Measurements from ENCODE around the gene CLRN2.

DNA sequence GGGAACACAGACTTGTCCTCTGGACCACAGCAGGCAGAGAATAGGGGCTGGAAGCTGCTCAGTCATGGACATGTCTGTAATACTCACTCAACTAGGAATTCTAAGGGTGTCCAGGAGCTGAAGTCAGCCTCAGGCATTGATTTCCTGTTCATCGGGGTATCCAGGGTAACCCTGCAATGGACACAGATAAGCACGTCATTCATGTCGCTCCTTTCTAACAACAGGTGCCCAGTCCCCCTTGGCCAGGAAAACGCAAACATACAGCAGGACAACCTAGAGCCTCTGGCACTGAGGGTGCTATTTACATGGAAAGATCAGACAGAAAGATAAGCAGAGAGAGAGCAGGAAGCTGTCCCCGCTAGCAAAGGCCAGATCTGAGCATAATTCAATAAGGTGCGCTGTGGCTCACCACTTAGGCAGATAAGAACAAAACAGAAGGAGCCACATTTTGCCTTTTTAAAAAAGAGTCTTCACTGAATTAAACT, 24.3 kb upstream of the CLRN2 start:
- TF ChIP-seq, protein P1, sequence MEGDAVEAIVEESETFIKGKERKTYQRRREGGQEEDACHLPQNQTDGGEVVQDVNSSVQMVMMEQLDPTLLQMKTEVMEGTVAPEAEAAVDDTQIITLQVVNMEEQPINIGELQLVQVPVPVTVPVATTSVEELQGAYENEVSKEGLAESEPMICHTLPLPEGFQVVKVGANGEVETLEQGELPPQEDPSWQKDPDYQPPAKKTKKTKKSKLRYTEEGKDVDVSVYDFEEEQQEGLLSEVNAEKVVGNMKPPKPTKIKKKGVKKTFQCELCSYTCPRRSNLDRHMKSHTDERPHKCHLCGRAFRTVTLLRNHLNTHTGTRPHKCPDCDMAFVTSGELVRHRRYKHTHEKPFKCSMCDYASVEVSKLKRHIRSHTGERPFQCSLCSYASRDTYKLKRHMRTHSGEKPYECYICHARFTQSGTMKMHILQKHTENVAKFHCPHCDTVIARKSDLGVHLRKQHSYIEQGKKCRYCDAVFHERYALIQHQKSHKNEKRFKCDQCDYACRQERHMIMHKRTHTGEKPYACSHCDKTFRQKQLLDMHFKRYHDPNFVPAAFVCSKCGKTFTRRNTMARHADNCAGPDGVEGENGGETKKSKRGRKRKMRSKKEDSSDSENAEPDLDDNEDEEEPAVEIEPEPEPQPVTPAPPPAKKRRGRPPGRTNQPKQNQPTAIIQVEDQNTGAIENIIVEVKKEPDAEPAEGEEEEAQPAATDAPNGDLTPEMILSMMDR (IDR thresholded peaks at IDR 0.05 in 2 of 3, conservative IDR thresholded peaks at IDR 0.05 in 1 of 3; ENCODE audit: borderline replicate concordance in 1 of 3, insufficient read depth in 1 of 3, low read depth in 2 of 3, low read length in 2 of 3) = no peak
- TF ChIP-seq SP1 (IDR thresholded peaks at IDR 0.05; ENCODE audit: low read depth) (no peak), ZNF274 (IDR thresholded peaks at IDR 0.05; ENCODE audit: low read depth, low read length) (no peak), POLR2A (IDR thresholded peaks at IDR 0.05; ENCODE audit: borderline replicate concordance, extremely low read depth, insufficient read depth, insufficient read length) (no peak)
- TF ChIP-seq, protein P2, sequence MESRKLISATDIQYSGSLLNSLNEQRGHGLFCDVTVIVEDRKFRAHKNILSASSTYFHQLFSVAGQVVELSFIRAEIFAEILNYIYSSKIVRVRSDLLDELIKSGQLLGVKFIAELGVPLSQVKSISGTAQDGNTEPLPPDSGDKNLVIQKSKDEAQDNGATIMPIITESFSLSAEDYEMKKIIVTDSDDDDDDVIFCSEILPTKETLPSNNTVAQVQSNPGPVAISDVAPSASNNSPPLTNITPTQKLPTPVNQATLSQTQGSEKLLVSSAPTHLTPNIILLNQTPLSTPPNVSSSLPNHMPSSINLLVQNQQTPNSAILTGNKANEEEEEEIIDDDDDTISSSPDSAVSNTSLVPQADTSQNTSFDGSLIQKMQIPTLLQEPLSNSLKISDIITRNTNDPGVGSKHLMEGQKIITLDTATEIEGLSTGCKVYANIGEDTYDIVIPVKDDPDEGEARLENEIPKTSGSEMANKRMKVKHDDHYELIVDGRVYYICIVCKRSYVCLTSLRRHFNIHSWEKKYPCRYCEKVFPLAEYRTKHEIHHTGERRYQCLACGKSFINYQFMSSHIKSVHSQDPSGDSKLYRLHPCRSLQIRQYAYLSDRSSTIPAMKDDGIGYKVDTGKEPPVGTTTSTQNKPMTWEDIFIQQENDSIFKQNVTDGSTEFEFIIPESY (IDR thresholded peaks at IDR 0.05; ENCODE audit: extremely low read depth, insufficient replicate concordance, low read length) = no peak
- TF ChIP-seq, protein P3, sequence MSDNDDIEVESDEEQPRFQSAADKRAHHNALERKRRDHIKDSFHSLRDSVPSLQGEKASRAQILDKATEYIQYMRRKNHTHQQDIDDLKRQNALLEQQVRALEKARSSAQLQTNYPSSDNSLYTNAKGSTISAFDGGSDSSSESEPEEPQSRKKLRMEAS (IDR thresholded peaks at IDR 0.05) = no peak
- TF ChIP-seq, protein P4, sequence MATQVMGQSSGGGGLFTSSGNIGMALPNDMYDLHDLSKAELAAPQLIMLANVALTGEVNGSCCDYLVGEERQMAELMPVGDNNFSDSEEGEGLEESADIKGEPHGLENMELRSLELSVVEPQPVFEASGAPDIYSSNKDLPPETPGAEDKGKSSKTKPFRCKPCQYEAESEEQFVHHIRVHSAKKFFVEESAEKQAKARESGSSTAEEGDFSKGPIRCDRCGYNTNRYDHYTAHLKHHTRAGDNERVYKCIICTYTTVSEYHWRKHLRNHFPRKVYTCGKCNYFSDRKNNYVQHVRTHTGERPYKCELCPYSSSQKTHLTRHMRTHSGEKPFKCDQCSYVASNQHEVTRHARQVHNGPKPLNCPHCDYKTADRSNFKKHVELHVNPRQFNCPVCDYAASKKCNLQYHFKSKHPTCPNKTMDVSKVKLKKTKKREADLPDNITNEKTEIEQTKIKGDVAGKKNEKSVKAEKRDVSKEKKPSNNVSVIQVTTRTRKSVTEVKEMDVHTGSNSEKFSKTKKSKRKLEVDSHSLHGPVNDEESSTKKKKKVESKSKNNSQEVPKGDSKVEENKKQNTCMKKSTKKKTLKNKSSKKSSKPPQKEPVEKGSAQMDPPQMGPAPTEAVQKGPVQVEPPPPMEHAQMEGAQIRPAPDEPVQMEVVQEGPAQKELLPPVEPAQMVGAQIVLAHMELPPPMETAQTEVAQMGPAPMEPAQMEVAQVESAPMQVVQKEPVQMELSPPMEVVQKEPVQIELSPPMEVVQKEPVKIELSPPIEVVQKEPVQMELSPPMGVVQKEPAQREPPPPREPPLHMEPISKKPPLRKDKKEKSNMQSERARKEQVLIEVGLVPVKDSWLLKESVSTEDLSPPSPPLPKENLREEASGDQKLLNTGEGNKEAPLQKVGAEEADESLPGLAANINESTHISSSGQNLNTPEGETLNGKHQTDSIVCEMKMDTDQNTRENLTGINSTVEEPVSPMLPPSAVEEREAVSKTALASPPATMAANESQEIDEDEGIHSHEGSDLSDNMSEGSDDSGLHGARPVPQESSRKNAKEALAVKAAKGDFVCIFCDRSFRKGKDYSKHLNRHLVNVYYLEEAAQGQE (IDR thresholded peaks at IDR 0.05; ENCODE audit: low read depth) = no peak

All from HCT116 (cell line).